Upper lobe of right lung (tissue), 1 donor: ENCODE measurements around the gene ASPSCR1. TPM values are rescaled to one million over a fixed set of nuclear protein-coding genes. Genes with fewer than 3 reads are reported as not detected.

ENCODE experiments used
- ATAC-seq: fragments of 200-7000 bp; cut with Tn5 transposase; one replicate; pipeline ENCODE4 v1.9.1; 2020; ENCODE audit warnings: mild to moderate bottlenecking, moderate library complexity
- DNase-seq: peaks from one replicate; pipeline ENCODE4 v3.0.0-alpha.2; 2020
- H3K27ac ChIP-seq: fragments of 200-600 bp; one replicate; pipeline ENCODE4 v1.8.0; 2022
- H3K27me3 ChIP-seq: fragments of 200-600 bp; one replicate; pipeline ENCODE4 v1.8.0; 2022; ENCODE audit warnings: mild to moderate bottlenecking
- H3K36me3 ChIP-seq: fragments of 200-600 bp; one replicate; pipeline ENCODE4 v1.8.0; 2022
- H3K4me1 ChIP-seq: fragments of 200-600 bp; one replicate; pipeline ENCODE4 v1.8.0; 2022
- H3K4me3 ChIP-seq: fragments of 200-600 bp; one replicate; pipeline ENCODE4 v1.8.0; 2022; ENCODE audit warnings: mild to moderate bottlenecking
- H3K9me3 ChIP-seq: fragments of 200-600 bp; one replicate; pipeline ENCODE4 v1.8.0; 2022
- intact Hi-C: fragments of 100-400 bp; cut with DNase I; formaldehyde crosslinking; loops from one replicate; pipeline ENCODE4 v1.11.0; 2022
- total RNA-seq: library from RNA; stranded (reverse); fragmentation: NEBNext Ultra II Directional; extraction: Animal tissue kit (Norgen Biotek cat#: 25700); gene quantifications from one replicate; pipeline ENCODE4 v1.2.1, GENCODE V29; 2021
- TF ChIP-seq, protein P1 (sequence below): fragments of 200-600 bp; IDR thresholded peaks from one replicate; pipeline ENCODE4 v1.8.0; 2022; ENCODE audit warnings: antibody characterized with exemption
- donor health status: DM: no; HTN: yes; CAD: no; lungs with severe emphysema.

Gene ASPSCR1
- total RNA-seq, 1 donor from 2014 or later: 50.3 TPM

DNA sequence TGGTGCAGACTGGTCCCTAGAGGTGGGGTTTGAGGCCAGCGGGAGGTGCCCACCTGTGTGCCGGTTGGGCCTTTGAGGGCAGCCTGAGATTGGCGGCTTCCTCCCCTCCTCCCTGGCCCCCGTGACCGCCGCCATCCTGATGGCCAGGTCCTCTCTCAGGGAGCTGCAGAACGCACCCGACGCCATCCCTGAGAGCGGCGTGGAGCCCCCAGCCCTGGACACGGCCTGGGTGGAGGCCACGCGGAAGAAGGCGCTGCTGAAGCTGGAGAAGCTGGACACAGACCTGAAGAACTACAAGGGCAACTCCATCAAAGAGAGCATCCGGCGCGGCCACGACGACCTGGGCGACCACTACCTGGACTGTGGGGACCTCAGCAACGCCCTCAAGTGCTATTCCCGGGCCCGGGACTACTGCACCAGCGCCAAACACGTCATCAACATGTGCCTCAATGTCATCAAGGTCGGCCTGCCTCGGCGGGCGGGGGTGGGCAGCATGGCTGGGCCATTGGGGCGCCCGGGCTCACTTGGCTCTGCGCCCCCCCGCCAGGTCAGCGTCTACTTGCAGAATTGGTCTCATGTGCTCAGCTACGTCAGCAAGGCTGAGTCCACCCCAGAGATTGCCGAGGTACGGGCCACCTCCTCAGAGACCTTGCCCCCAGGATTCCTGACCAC, 77.1 kb downstream of the ASPSCR1 start:
- H3K9me3 ChIP-seq: no peaks in the 10 kb centered on the region
- DNase-seq (no peak), ATAC-seq (no peak)
- peaks cover 20% of the 10 kb centered on the region for H3K4me1 ChIP-seq
- H3K27ac ChIP-seq: no peak overlapping the region
- no peaks in the 10 kb centered on the region for H3K27me3 ChIP-seq
- H3K36me3 ChIP-seq: peaks cover 47% of the 10 kb centered on the region
- intact Hi-C loops: no loop called here
- H3K4me3 ChIP-seq: no peak overlapping the region
- TF ChIP-seq, protein P1, sequence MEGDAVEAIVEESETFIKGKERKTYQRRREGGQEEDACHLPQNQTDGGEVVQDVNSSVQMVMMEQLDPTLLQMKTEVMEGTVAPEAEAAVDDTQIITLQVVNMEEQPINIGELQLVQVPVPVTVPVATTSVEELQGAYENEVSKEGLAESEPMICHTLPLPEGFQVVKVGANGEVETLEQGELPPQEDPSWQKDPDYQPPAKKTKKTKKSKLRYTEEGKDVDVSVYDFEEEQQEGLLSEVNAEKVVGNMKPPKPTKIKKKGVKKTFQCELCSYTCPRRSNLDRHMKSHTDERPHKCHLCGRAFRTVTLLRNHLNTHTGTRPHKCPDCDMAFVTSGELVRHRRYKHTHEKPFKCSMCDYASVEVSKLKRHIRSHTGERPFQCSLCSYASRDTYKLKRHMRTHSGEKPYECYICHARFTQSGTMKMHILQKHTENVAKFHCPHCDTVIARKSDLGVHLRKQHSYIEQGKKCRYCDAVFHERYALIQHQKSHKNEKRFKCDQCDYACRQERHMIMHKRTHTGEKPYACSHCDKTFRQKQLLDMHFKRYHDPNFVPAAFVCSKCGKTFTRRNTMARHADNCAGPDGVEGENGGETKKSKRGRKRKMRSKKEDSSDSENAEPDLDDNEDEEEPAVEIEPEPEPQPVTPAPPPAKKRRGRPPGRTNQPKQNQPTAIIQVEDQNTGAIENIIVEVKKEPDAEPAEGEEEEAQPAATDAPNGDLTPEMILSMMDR: no peak

DNA sequence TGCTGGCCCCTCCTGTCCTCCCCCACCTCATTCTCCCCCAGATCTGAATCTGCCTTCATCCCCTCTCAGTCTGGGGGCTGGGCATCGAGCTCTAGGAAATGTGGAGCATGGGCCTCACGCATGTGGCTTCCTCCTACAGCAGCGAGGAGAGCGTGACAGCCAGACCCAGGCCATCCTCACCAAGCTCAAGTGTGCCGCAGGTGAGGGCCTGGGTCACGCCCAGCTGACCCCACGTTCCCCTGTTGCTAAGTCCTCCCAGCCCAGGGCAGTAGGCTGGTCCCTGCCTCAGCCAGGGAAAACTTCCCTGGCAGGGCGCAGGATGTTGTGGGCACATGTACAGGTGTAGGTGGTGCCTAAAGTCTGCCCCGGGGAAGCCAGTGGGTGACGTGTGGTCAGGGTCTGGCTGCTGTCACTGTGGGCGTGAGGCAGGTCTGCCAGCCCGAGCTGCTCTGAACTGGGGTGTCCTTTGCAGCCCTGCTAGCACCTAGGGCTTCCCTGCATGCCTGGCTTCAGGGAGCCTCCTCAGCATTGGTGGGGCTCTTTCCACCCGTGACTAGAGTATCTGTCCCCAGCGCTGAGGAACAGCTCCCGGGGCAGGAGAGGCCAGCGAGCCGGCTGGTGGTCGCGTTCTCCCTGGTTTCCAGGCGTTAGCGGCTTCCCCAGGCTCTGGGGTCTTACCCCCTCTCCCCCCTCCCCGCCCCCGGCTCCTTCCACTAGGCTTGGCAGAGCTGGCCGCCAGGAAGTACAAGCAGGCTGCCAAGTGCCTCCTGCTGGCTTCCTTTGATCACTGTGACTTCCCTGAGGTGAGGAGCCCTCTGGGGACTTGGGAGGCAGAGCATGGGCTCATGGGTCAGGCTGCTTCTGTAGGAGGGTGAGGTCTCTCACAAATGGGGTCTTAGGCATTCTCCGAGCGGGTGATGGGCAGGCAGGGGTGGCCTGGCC, 77.9 kb downstream of the ASPSCR1 start:
- Histone ChIP-seq H3K36me3 (peaks cover 51% of the 10 kb centered on the region), H3K27ac (no peak overlapping the region), H3K4me3 (no peak overlapping the region), H3K27me3 (no peaks in the 10 kb centered on the region), H3K4me1 (peaks cover 16% of the 10 kb centered on the region), H3K9me3 (no peaks in the 10 kb centered on the region)
- DNase-seq (no peak), ATAC-seq (no peak)
- intact Hi-C loops: no loop called here
- TF ChIP-seq, protein P1: no peak

DNA sequence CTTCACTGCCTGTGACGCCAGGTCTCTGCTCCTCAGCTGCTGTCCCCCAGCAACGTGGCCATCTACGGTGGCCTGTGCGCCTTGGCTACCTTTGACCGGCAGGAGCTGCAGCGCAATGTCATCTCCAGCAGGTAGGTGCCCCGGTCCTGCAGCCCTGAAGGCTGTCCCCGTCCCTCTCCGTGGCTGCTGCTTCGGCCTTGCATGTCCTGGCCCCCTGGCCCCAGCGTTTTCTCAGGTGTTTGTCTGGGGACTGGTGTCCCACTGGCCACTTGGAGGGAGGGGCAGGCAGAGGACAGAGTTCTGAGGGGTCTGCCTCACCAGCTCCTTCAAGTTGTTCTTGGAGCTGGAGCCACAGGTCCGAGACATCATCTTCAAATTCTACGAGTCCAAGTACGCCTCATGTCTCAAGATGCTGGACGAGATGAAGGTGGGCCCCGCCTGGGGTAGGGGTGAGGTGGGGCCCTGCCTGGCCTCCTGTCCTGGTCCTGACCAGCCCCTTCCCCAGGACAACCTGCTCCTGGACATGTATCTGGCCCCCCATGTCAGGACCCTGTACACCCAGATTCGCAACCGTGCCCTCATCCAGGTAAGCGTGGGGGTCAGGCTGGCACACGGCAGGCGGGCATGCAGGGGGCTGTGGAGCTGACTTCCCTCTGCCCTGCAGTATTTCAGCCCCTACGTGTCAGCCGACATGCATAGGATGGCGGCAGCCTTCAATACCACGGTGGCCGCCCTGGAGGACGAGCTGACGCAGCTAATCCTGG, 78.7 kb downstream of the ASPSCR1 start:
- no peaks in the 10 kb centered on the region for H3K27me3 ChIP-seq
- DNase-seq (no peak), ATAC-seq (no peak)
- no peaks in the 10 kb centered on the region for H3K9me3 ChIP-seq
- H3K27ac ChIP-seq: no peak overlapping the region
- TF ChIP-seq, protein P1: no peak
- peaks cover 10% of the 10 kb centered on the region for H3K4me1 ChIP-seq
- H3K4me3 ChIP-seq: no peak overlapping the region
- peaks cover 60% of the 10 kb centered on the region for H3K36me3 ChIP-seq
- intact Hi-C loops: no loop called here

DNA sequence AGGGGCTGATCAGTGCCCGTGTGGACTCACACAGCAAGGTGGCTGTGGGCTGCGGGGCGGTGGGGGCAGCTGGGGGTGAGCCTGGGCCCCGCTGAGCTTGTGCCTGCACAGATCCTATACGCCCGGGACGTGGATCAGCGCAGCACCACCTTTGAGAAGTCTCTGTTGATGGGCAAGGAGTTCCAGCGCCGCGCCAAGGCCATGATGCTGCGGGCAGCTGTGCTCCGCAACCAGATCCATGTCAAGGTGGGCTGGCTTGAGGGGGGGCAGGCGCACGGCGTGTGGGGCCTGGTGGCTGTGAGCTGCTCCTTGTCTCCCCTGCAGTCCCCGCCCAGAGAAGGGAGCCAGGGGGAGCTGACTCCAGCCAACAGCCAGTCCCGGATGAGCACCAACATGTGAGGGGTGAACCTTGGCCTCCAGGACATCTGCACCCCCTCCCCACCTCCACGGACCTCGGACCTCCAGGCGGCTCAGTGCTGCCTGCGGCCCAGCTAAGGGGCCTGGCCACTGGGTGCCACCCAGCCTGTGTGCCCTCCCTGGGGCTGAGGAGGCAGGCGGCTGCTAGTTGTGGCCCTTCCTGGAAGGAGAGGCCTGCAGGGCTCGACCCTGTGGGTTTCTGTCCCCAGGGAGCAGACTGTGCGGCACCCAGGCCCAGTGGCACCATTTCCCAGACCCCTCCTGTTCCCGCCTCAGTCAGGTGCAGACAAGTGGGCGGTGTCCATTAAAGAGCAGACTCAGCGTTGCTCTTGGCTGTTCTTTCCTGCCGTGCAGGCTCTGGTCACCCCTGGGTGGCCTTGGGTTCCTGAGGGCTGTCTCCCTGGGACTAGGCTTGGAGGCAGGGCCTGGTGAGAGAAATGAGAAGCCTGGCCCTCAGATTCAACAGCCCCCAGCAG, 79.5 kb downstream of the ASPSCR1 start:
- ATAC-seq: no peak
- TF ChIP-seq, protein P1: no peak
- H3K9me3 ChIP-seq: no peaks in the 10 kb centered on the region
- no peak overlapping the region for H3K27ac ChIP-seq
- no peak for DNase-seq
- no peak overlapping the region for H3K4me3 ChIP-seq
- H3K27me3 ChIP-seq: no peaks in the 10 kb centered on the region
- H3K36me3 ChIP-seq: peaks cover 65% of the 10 kb centered on the region
- peaks cover 10% of the 10 kb centered on the region for H3K4me1 ChIP-seq
- intact Hi-C loops: no loop called here
